RWPE2 (cell line): ENCODE results near the gene SDR42E2.

Source experiments
- ATAC-seq: fragments of 200-7000 bp; cut with Tn5 transposase; 3 replicates; pipeline ENCODE4 v1.9.1; 2021; ENCODE audit warnings: low read depth
- DNase-seq: peaks from one replicate; pipeline ENCODE4 v3.0.0-alpha.2; 2020; ENCODE audit warnings: low spot score
- H3K27ac ChIP-seq: fragments of 450-650 bp; 2 replicates; pipeline ENCODE4 v1.5.1; 2017; ENCODE audit warnings: mild to moderate bottlenecking; ENCODE audit not compliant: poor library complexity, severe bottlenecking
- H3K27me3 ChIP-seq: fragments of 250-450 bp; sonication (Bioruptor Pico); 2 replicates; pipeline ENCODE4 v1.5.1; 2021; ENCODE audit warnings: mild to moderate bottlenecking, moderate library complexity; ENCODE audit not compliant: insufficient read depth, poor library complexity, severe bottlenecking
- H3K36me3 ChIP-seq: fragments of 250-450 bp; sonication (Bioruptor Pico); 2 replicates; pipeline ENCODE4 v1.5.1; 2020; ENCODE audit warnings: low read depth, mild to moderate bottlenecking, moderate library complexity
- H3K4me1 ChIP-seq: fragments of 250-450 bp; sonication (Bioruptor Pico); 2 replicates; pipeline ENCODE4 v1.5.1; 2021; ENCODE audit warnings: mild to moderate bottlenecking, moderate library complexity; ENCODE audit not compliant: insufficient read depth, poor library complexity, severe bottlenecking
- H3K4me3 ChIP-seq: fragments of 250-450 bp; sonication (Bioruptor Pico); 2 replicates; pipeline ENCODE4 v1.5.1; 2021; ENCODE audit warnings: mild to moderate bottlenecking, moderate library complexity; ENCODE audit not compliant: severe bottlenecking
- H3K9me3 ChIP-seq: fragments of 250-450 bp; sonication (Bioruptor Pico); 2 replicates; pipeline ENCODE4 v1.5.1; 2021; ENCODE audit warnings: mild to moderate bottlenecking, moderate library complexity; ENCODE audit not compliant: severe bottlenecking
- TF ChIP-seq, protein P1 (sequence below): fragments of 450-650 bp; IDR thresholded peaks from one replicate; pipeline ENCODE4 v1.5.1; 2017; ENCODE audit warnings: mild to moderate bottlenecking, moderate library complexity; ENCODE audit not compliant: poor library complexity, severe bottlenecking

Gene SDR42E2

DNA sequence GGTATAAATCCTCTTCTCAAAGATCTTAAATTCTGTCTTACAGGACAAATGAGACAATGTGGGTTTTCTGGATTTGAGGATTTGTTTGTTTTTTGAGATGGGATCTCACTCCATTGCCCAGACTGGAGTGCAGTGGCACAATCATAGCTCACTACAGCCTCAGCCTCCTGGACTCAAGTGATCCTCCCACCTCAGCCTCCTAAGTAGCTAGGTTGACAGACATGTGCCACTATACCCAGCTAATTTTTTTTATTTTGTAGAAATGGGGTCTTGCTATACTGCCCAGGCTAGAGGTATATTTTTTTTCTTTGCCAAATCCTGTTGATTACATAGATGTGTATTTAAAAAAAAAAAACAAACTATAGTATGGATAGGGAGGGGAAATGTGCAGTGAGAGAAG is 31.8 kb upstream of the SDR42E2 start:
- DNase-seq (no peak), ATAC-seq (no peak)
- no peaks in the 10 kb centered on the region for H3K27me3 ChIP-seq
- no peaks in the 10 kb centered on the region for H3K36me3 ChIP-seq
- H3K9me3 ChIP-seq = no peaks in the 10 kb centered on the region
- TF ChIP-seq, protein P1, sequence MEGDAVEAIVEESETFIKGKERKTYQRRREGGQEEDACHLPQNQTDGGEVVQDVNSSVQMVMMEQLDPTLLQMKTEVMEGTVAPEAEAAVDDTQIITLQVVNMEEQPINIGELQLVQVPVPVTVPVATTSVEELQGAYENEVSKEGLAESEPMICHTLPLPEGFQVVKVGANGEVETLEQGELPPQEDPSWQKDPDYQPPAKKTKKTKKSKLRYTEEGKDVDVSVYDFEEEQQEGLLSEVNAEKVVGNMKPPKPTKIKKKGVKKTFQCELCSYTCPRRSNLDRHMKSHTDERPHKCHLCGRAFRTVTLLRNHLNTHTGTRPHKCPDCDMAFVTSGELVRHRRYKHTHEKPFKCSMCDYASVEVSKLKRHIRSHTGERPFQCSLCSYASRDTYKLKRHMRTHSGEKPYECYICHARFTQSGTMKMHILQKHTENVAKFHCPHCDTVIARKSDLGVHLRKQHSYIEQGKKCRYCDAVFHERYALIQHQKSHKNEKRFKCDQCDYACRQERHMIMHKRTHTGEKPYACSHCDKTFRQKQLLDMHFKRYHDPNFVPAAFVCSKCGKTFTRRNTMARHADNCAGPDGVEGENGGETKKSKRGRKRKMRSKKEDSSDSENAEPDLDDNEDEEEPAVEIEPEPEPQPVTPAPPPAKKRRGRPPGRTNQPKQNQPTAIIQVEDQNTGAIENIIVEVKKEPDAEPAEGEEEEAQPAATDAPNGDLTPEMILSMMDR = no peak
- H3K4me3 ChIP-seq = no peak overlapping the region
- no peak overlapping the region for H3K27ac ChIP-seq
- H3K4me1 ChIP-seq = no peaks in the 10 kb centered on the region

DNA sequence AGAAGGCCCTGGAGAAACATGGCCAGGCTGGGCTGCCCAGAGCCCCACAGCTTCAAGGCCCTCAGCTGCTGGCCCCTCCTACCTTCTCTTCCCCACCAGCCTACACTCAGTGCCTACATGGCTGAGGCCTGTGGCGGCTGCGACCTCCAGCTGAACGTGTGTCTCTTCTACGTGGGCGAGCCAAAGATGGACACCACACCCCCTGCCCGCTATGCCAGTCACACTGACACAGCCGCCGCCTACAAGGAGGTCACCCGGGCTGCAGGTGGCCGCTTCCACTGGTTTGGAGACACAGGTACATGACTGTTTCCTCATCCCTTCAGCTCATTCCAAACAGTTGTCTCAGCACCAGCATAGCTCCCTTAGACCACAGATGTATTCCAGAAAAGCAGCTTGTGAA is 29.5 kb upstream of the SDR42E2 start:
- H3K4me3 ChIP-seq = no peak overlapping the region
- TF ChIP-seq, protein P1 = no peak
- ATAC-seq (no peak), DNase-seq (no peak)
- H3K27ac ChIP-seq = no peak overlapping the region
- H3K36me3 ChIP-seq = no peaks in the 10 kb centered on the region
- H3K27me3 ChIP-seq = no peaks in the 10 kb centered on the region
- H3K4me1 ChIP-seq = no peaks in the 10 kb centered on the region
- H3K9me3 ChIP-seq = no peaks in the 10 kb centered on the region

DNA sequence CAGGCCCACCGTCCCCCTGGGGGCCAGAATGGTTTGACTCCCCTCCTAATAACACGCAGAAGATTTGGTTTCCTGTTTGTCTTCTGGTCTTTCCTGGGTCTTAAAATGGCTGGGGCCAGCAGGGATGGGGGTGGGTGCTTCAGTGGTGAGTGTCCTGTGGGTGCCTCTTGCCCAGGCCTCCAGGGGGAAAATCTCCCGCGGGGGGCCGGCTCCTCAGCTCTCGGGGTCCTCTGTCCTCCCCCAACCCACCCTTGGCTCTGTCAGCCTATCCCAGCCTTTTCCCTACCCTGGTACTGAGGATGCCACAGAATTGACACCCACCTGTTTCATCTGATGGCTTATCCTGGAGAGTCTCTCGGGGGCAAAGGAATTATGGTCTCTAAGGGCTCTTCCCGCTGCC is 23.8 kb upstream of the SDR42E2 start:
- TF ChIP-seq, protein P1 = no peak
- Histone ChIP-seq H3K27ac (no peak overlapping the region), H3K9me3 (no peaks in the 10 kb centered on the region), H3K36me3 (no peaks in the 10 kb centered on the region), H3K4me3 (no peak overlapping the region), H3K27me3 (no peaks in the 10 kb centered on the region), H3K4me1 (no peaks in the 10 kb centered on the region)
- ATAC-seq (no peak), DNase-seq (no peak)

DNA sequence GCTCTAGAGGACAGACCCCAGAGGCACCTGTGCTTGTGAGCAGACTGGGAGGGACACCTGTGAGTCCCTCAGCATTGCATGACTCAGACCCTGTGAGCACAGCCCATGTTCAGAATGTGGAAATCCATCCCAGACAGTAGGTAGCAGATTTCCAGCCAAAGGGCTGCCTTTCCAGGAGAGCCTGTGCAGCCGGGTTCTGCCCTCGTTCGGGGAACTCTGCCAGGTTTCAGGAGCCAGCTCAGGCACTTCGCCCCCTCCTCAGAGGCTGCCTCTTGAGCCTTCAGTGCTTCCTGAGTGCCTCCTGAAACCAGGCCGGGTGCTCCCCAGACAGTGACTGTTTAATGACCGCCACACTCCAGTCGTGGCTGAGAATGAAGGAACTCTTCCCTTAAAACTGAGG is 23.3 kb upstream of the SDR42E2 start:
- no peaks in the 10 kb centered on the region for H3K9me3 ChIP-seq
- H3K4me1 ChIP-seq = no peaks in the 10 kb centered on the region
- H3K4me3 ChIP-seq = no peak overlapping the region
- ATAC-seq = peak; percentile 78
- no peaks in the 10 kb centered on the region for H3K36me3 ChIP-seq
- TF ChIP-seq, protein P1 = no peak
- DNase-seq = no peak
- no peak overlapping the region for H3K27ac ChIP-seq
- no peaks in the 10 kb centered on the region for H3K27me3 ChIP-seq

DNA sequence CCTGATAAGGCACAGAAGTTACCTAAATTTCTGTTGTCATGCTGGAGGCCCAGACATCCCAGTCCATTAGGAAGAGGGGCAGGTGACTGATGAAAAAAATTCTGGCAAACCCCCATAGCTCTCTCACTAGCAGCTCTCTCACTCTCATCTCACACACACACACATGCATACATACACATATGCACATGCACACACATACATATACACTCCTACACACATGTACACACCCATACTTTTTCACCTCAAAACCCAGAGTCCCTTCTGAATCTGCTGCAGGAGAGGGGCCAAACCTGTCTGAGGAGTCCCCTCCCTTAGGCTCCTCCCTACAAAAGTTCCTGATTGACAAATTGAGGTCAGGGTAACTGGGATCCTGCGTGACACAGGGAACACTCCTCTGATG is 22.6 kb upstream of the SDR42E2 start:
- H3K9me3 ChIP-seq = no peaks in the 10 kb centered on the region

More for the DNA sequence above, 22.6 kb upstream of the SDR42E2 start:
- H3K4me1 ChIP-seq = no peaks in the 10 kb centered on the region
- DNase-seq = no peak
- ATAC-seq = no peak
- H3K27ac ChIP-seq = no peak overlapping the region
- no peaks in the 10 kb centered on the region for H3K36me3 ChIP-seq
- TF ChIP-seq, protein P1 = no peak
- H3K4me3 ChIP-seq = no peak overlapping the region
- no peaks in the 10 kb centered on the region for H3K27me3 ChIP-seq
